Sigmoid colon (tissue), 4 donors: ENCODE data around the gene EVI5L.

ENCODE experiments used
- POLR2AphosphoS5 ChIP-seq, 4 donors: sonication (generic); formaldehyde crosslinking; IDR thresholded peaks; one replicate each; pipeline ENCODE4 v1.6.1; 2017; ENCODE audit warnings: antibody characterized with exemption in 4 of 4
- TF ChIP-seq, protein P1 (sequence below), 4 experiments: fragments of 450-650 bp in 3 of 4; fragments of 200-600 bp in 1 of 4; IDR thresholded peaks; one replicate each; pipeline ENCODE4 v1.5.1; 2016 to 2019; ENCODE audit warnings: antibody characterized with exemption in 4 of 4, mild to moderate bottlenecking in 3 of 4, moderate library complexity in 2 of 4

DNA sequence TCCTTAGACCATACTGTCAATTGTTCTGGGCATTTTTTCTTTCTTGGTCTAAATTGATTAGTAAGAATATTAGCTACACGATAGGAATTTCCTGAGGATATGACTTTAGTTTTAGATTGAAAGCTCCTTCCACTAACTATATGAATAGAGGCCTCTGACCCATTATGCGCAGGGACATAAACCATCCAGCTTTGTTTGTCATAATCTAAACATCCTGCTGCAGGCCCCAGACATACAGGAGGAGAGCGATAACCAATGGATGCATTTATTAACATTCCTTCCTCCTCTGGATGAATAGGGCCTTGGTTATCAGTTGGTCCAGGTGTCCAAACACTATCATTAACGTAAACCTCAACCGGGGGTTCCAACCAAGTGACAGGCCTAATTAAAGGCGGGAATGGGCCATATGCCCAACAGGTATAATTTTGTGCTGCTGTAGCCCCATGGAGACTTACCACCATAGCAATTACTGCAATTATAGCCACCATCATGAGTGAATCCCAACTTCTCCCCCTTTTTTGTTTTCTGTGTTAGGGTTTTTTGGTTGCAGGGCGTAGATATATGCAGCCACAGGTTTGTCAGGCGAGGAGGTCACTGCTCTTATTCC is 34.4 kb upstream of the EVI5L start:
- TF ChIP-seq, protein P1, sequence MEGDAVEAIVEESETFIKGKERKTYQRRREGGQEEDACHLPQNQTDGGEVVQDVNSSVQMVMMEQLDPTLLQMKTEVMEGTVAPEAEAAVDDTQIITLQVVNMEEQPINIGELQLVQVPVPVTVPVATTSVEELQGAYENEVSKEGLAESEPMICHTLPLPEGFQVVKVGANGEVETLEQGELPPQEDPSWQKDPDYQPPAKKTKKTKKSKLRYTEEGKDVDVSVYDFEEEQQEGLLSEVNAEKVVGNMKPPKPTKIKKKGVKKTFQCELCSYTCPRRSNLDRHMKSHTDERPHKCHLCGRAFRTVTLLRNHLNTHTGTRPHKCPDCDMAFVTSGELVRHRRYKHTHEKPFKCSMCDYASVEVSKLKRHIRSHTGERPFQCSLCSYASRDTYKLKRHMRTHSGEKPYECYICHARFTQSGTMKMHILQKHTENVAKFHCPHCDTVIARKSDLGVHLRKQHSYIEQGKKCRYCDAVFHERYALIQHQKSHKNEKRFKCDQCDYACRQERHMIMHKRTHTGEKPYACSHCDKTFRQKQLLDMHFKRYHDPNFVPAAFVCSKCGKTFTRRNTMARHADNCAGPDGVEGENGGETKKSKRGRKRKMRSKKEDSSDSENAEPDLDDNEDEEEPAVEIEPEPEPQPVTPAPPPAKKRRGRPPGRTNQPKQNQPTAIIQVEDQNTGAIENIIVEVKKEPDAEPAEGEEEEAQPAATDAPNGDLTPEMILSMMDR (IDR thresholded peaks at IDR 0.05), result no peak
- no peak for TF ChIP-seq POLR2AphosphoS5 (IDR thresholded peaks at IDR 0.05)
